GM12878 (cell line): Measurements from ENCODE around the gene PIGU. TPM values are rescaled to one million over a fixed set of nuclear protein-coding genes. Genes with fewer than 3 reads are reported as not detected.

Experiments
- ATAC-seq: fragments of 200-7000 bp; cut with Tn5 transposase; 3 replicates; pipeline ENCODE4 v1.9.1; 2020; ENCODE audit warnings: mild to moderate bottlenecking, moderate library complexity
- BruUV-seq: library from RNA; stranded (reverse); fragments of 400-500 nt; replicated peaks from 2 replicates; lab custom pipeline; 2021; lab: Mats Ljungman, UMichigan
- CTCF ChIA-PET: fragments of 300-600 bp; sonication (Branson Sonifier 250); formaldehyde crosslinking; extraction: SDS; loops from one replicate; lab custom pipeline; 2021; ENCODE audit warnings: inconsistent platforms; lab: Yijun Ruan, JAX
- POLR2A ChIA-PET: fragments of 350-600 bp; formaldehyde crosslinking; extraction: SDS; loops from one replicate; lab custom pipeline; 2021; ENCODE audit warnings: inconsistent platforms; lab: Charles Lee
- RAD21 ChIA-PET: fragments of 300-600 bp; sonication (Branson Sonifier 250); formaldehyde crosslinking; loops from one replicate; lab custom pipeline; 2023; ENCODE audit warnings: antibody characterized with exemption; ENCODE audit not compliant: unreplicated experiment; lab: Charles Lee
- SMC1A ChIA-PET: fragments of 300-600 bp; sonication (Branson Sonifier 250); formaldehyde crosslinking; loops from one replicate; lab custom pipeline; 2023; ENCODE audit not compliant: unreplicated experiment, uncharacterized antibody; lab: Charles Lee
- DNase-seq: peaks from one replicate; pipeline ENCODE4 v3.0.0-alpha.2; 2011; ENCODE audit warnings: low read depth, low spot score
- FAIRE-seq: peaks from 3 replicates; lab custom pipeline; 2011; peaks lifted over from hg19 to GRCh38; lab: Jason Lieb, UNC
- H2AFZ ChIP-seq: 2 replicates; pipeline ENCODE4 v1.6.0; 2011; ENCODE audit warnings: low read depth, low read length, control low read depth; ENCODE audit not compliant: control insufficient read depth
- H3K27ac ChIP-seq: 2 replicates; pipeline ENCODE4 v1.5.1; 2011; ENCODE audit warnings: control low read depth; ENCODE audit not compliant: control insufficient read depth, insufficient read depth
- H3K27me3 ChIP-seq, 2 experiments: replicated peaks in 1 of 2; 2 replicates each; pipeline versions ENCODE4 v1.6.0 to v1.6.1; 2011; ENCODE audit warnings: low read length in 1 of 2; ENCODE audit not compliant: control insufficient read depth in 2 of 2, insufficient read depth in 2 of 2
- H3K36me3 ChIP-seq, 2 experiments: 2 replicates each; pipeline ENCODE4 v1.5.1; 2011; ENCODE audit warnings: low read length in 1 of 2; ENCODE audit not compliant: control insufficient read depth in 2 of 2, insufficient read depth in 2 of 2
- H3K4me1 ChIP-seq: 2 replicates; pipeline ENCODE4 v1.6.1; 2011; ENCODE audit warnings: mild to moderate bottlenecking, low read length, moderate library complexity, mixed read lengths; ENCODE audit not compliant: control insufficient read depth, insufficient read depth
- H3K4me2 ChIP-seq: 2 replicates; pipeline ENCODE4 v1.6.0; 2011; ENCODE audit warnings: control low read depth; ENCODE audit not compliant: control insufficient read depth, insufficient read depth
- H3K4me3 ChIP-seq: fragments of 200-600 bp; sonication (generic); 2 replicates; pipeline ENCODE4 v1.5.1; 2016
- H3K79me2 ChIP-seq: 2 replicates; pipeline ENCODE4 v1.6.0; 2011; ENCODE audit warnings: low read length; ENCODE audit not compliant: control insufficient read depth, insufficient read depth
- H3K9ac ChIP-seq: 2 replicates; pipeline ENCODE4 v1.8.0; 2011; ENCODE audit warnings: low read length, control low read depth, mixed read lengths; ENCODE audit not compliant: control insufficient read depth, insufficient read depth
- H3K9me3 ChIP-seq: replicated peaks from 3 replicates; pipeline ENCODE4 v1.5.1; 2011; ENCODE audit warnings: mild to moderate bottlenecking, low read length; ENCODE audit not compliant: control insufficient read depth, insufficient read depth
- H4K20me1 ChIP-seq: 2 replicates; pipeline ENCODE4 v1.6.0; 2011; ENCODE audit not compliant: control insufficient read depth, insufficient read depth
- CHD2 ChIP-seq: IDR thresholded peaks from 2 replicates; pipeline ENCODE4 v1.6.1; 2011; ENCODE audit warnings: low read depth, low read length, improper control_type of control experiment, borderline replicate concordance
- ESRRA ChIP-seq: IDR thresholded peaks from 2 replicates; pipeline ENCODE4 v1.6.1; 2012; ENCODE audit warnings: mild to moderate bottlenecking, low read length, improper control_type of control experiment
- MEF2B ChIP-seq: fragments of 450-650 bp; IDR thresholded peaks from 2 replicates; pipeline ENCODE4 v1.6.1; 2018; ENCODE audit warnings: mild to moderate bottlenecking, moderate library complexity; ENCODE audit not compliant: partially characterized antibody, poor library complexity, severe bottlenecking
- PAX5 ChIP-seq: IDR thresholded peaks from 2 replicates; pipeline ENCODE4 v1.6.1; 2011; ENCODE audit warnings: low read depth, low read length, borderline replicate concordance
- POLR2A ChIP-seq: IDR thresholded peaks from 2 replicates; pipeline ENCODE4 v1.6.1; 2011; ENCODE audit warnings: low read depth, mild to moderate bottlenecking, low read length
- TBL1XR1 ChIP-seq: IDR thresholded peaks from 2 replicates; pipeline ENCODE4 v1.6.1; 2012; ENCODE audit warnings: low read depth, low read length, improper control_type of control experiment
- ZNF274 ChIP-seq: IDR thresholded peaks from one replicate; pipeline ENCODE4 v1.8.0; 2011; ENCODE audit not compliant: insufficient read length, insufficient read depth
- WGBS: methylation state at CpG from one replicate; pipeline ENCODE4 v1.1.6; 2016; ENCODE audit warnings: low lambda C conversion rate; ENCODE audit not compliant: insufficient replicate concordance, insufficient coverage; ENCODE audit errors: missing lambda C conversion rate; 5-methylcytosine and 5-hydroxymethylcytosine counted together
- in situ Hi-C: fragments of 300-500 bp; cut with MboI; formaldehyde crosslinking; loops from 9 replicates; pipeline ENCODE4 v1.14.3; 2018; ENCODE audit warnings: mixed read lengths
- intact Hi-C: fragments of 100-400 bp; cut with micrococcal nuclease; formaldehyde crosslinking; loops from one replicate; pipeline ENCODE4 v1.14.2; 2022; ENCODE audit not compliant: unreplicated experiment
- polyA plus RNA-seq, 11 experiments: library from polyadenylated mRNA; depleted of rRNA in 4 of 11; unstranded in 6 of 11; stranded (reverse) in 5 of 11; fragments of >200 nt; fragmentation: Nextera tagmentation in 4 of 11; fragmentation: Illumina TruSeq in 1 of 11; extraction: Ambion mirVana in 4 of 11; extraction: Trizol in 1 of 11; gene quantifications; 1 replicate in 1 of 11; 2 replicates in 10 of 11; pipeline versions ENCODE4 v1.2.1 to v1.2.3, GENCODE V29; 2011 to 2016; ENCODE audit warnings: inconsistent platforms in 2 of 11, missing spikeins in 2 of 11, low read depth in 1 of 11
- total RNA-seq, 4 experiments: library from RNA; depleted of rRNA in 3 of 4; stranded (reverse); fragments of >200 nt in 3 of 4; fragmentation: Illumina TruSeq in 1 of 4; extraction: Trizol in 1 of 4; gene quantifications; 2 replicates each; pipeline versions ENCODE4 v1.2.1 to v1.2.3, GENCODE V29; 2013 to 2021
- TF ChIP-seq, protein P1 (sequence below): IDR thresholded peaks from 2 replicates; pipeline ENCODE4 v1.6.1; 2011; ENCODE audit warnings: borderline replicate concordance, low read depth, mild to moderate bottlenecking, moderate library complexity, low read length; ENCODE audit not compliant: insufficient read depth, poor library complexity, severe bottlenecking
- TF ChIP-seq, protein P2 (sequence below): IDR thresholded peaks from 2 replicates; pipeline ENCODE4 v1.6.1; 2011; ENCODE audit warnings: low read depth, low read length, improper control_type of control experiment, borderline replicate concordance
- TF ChIP-seq, protein P3 (sequence below): fragments of 450-650 bp; formaldehyde crosslinking; IDR thresholded peaks from 2 replicates; pipeline ENCODE4 v1.4.0; 2022; ENCODE audit warnings: mild to moderate bottlenecking, moderate library complexity

PIGU gene
- total and polyA plus RNA-seq, 10 of the 15 experiments (the other 5 are each of a cell fraction or from before 2014, with no cell fraction given): 4.1 to 88.2 (median 25.0) TPM

- no peak overlapping the region for H3K9ac ChIP-seq
- ChIA-PET RAD21 (interaction anchor here (1.4 kb wide), 1 partner anchor 244 kb away, joined by 3 read pairs; no protein-coding TSS in a partner anchor), POLR2A (no interaction called here), SMC1A (interaction anchor here (0.9 kb wide), 1 partner anchor 213 kb away, joined by 3 read pairs; no protein-coding TSS in a partner anchor), CTCF (interaction anchor here (1.0 to 6.2 kb wide), 2 partner anchors 9 to 212 kb away, joined by 3 to 57 read pairs; partner anchors contain the start of gene DYNLRB1)
- H3K4me1 ChIP-seq: peaks cover 8% of the 10 kb centered on the region
- no peaks in the 10 kb centered on the region for H3K27me3 ChIP-seq
- peaks cover 20% of the 10 kb centered on the region in 2 experiments; a peak in 3 of 4 replicates for H3K36me3 ChIP-seq
- FAIRE-seq: no peak
- no TSS peak for BruUV-seq
- H3K27ac ChIP-seq: no peak overlapping the region
- peaks cover 24% of the 10 kb centered on the region for H3K79me2 ChIP-seq
- TF ChIP-seq POLR2A: no peak
- TF ChIP-seq ESRRA: no peak
- TF ChIP-seq, protein P1, sequence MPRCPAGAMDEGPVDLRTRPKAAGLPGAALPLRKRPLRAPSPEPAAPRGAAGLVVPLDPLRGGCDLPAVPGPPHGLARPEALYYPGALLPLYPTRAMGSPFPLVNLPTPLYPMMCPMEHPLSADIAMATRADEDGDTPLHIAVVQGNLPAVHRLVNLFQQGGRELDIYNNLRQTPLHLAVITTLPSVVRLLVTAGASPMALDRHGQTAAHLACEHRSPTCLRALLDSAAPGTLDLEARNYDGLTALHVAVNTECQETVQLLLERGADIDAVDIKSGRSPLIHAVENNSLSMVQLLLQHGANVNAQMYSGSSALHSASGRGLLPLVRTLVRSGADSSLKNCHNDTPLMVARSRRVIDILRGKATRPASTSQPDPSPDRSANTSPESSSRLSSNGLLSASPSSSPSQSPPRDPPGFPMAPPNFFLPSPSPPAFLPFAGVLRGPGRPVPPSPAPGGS: no peak
- no peak for TF ChIP-seq TBL1XR1
- no peak for TF ChIP-seq CHD2
- no peak for TF ChIP-seq PAX5
- TF ChIP-seq MEF2B: no peak
- TF ChIP-seq, protein P2, sequence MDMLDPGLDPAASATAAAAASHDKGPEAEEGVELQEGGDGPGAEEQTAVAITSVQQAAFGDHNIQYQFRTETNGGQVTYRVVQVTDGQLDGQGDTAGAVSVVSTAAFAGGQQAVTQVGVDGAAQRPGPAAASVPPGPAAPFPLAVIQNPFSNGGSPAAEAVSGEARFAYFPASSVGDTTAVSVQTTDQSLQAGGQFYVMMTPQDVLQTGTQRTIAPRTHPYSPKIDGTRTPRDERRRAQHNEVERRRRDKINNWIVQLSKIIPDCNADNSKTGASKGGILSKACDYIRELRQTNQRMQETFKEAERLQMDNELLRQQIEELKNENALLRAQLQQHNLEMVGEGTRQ: no peak
- TF ChIP-seq, protein P3, sequence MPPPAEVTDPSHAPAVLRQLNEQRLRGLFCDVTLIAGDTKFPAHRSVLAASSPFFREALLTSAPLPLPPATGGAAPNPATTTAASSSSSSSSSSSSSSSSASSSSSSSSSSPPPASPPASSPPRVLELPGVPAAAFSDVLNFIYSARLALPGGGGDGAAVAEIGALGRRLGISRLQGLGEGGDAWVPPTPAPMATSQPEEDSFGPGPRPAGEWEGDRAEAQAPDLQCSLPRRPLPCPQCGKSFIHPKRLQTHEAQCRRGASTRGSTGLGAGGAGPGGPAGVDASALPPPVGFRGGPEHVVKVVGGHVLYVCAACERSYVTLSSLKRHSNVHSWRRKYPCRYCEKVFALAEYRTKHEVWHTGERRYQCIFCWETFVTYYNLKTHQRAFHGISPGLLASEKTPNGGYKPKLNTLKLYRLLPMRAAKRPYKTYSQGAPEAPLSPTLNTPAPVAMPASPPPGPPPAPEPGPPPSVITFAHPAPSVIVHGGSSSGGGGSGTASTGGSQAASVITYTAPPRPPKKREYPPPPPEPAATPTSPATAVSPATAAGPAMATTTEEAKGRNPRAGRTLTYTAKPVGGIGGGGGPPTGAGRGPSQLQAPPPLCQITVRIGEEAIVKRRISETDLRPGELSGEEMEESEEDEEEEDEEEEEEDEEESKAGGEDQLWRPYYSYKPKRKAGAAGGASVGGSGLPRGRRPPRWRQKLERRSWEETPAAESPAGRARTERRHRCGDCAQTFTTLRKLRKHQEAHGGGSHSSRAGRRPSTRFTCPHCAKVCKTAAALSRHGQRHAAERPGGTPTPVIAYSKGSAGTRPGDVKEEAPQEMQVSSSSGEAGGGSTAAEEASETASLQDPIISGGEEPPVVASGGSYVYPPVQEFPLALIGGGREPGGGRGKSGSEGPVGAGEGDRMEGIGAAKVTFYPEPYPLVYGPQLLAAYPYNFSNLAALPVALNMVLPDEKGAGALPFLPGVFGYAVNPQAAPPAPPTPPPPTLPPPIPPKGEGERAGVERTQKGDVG (CRISPR knock-in tag): no peak
- no peak for TF ChIP-seq ZNF274
- intact Hi-C loops: loop anchor here (10.0 kb wide), 1 partner anchor 331 kb away; no protein-coding TSS in a partner anchor
- ATAC-seq: no peak
- H2AFZ ChIP-seq: no peak overlapping the region
- H3K4me2 ChIP-seq: no peak overlapping the region
- peaks cover 4% of the 10 kb centered on the region; the same call in 1 of the 2 replicates for H4K20me1 ChIP-seq
- no peak for DNase-seq
- no peaks in the 10 kb centered on the region for H3K9me3 ChIP-seq
- WGBS: 98% methylated on average over 7 of the region's 7 CpGs
- in situ Hi-C loops: no loop called here
- H3K4me3 ChIP-seq: no peak overlapping the region
Observed at GRCh38 chr20:34525342-34525708, 151.6 kb downstream of the PIGU start.
